Measurements from ENCODE around the gene CTIF.

DNA sequence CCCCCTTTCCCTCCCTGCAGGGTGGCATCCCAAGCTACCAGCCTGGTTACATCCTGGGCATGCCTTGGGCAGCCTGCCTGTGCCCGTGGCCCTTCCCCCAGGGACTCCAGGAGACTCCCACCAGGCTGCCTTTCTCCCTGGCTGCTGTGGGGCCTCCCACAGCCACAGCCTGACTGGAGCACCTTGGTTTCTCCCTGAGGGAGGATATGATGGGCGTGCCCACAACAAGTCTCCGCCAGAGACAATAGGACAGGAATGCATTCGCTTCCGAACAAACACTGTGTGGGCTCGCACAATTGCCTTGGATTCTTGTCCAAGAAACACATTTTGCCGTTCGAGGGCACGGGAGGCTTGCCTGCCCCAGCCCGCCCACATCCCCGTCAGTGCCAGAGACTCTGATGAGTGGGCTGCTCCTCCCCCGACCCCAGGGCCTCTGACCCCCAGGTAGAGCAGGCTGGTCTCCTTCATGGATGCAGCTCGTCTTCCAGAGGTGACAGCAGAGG, 309.9 kb downstream of the CTIF start:
- TF ChIP-seq, protein P1, sequence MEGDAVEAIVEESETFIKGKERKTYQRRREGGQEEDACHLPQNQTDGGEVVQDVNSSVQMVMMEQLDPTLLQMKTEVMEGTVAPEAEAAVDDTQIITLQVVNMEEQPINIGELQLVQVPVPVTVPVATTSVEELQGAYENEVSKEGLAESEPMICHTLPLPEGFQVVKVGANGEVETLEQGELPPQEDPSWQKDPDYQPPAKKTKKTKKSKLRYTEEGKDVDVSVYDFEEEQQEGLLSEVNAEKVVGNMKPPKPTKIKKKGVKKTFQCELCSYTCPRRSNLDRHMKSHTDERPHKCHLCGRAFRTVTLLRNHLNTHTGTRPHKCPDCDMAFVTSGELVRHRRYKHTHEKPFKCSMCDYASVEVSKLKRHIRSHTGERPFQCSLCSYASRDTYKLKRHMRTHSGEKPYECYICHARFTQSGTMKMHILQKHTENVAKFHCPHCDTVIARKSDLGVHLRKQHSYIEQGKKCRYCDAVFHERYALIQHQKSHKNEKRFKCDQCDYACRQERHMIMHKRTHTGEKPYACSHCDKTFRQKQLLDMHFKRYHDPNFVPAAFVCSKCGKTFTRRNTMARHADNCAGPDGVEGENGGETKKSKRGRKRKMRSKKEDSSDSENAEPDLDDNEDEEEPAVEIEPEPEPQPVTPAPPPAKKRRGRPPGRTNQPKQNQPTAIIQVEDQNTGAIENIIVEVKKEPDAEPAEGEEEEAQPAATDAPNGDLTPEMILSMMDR (IDR thresholded peaks at IDR 0.05), result no peak
- no peak for TF ChIP-seq POLR2A (IDR thresholded peaks at IDR 0.05)

Data from heart left ventricle (tissue), 13 donors.